GM21367 (cell line): ENCODE data around the gene GPR55.

ENCODE experiments used
- ATAC-seq: cut with Tn5 transposase; IDR thresholded peaks from one replicate; pipeline ENCODE4 v1.9.1; 2021; ENCODE audit not compliant: unreplicated experiment

GPR55 gene

DNA sequence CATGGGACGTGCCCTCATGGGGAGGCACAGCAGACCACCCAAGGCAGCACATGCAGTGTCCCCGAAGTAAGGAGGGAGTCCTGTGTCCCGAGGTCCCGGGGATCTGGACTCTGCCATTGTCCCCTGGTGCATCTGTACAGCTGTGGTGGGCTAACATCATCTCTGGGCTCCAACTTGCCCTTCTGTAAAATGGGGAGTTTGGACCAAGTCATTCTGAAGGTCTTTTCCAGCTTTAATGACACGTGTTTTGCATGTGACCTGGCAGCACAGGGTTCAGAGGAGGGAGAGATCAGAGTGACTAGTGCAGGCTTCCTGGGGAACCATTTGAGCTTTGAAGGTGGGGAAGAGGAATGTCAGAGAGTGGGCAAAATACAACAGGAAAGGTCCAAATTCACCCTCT is 38.8 kb downstream of the GPR55 start:
- ATAC-seq = no peak

DNA sequence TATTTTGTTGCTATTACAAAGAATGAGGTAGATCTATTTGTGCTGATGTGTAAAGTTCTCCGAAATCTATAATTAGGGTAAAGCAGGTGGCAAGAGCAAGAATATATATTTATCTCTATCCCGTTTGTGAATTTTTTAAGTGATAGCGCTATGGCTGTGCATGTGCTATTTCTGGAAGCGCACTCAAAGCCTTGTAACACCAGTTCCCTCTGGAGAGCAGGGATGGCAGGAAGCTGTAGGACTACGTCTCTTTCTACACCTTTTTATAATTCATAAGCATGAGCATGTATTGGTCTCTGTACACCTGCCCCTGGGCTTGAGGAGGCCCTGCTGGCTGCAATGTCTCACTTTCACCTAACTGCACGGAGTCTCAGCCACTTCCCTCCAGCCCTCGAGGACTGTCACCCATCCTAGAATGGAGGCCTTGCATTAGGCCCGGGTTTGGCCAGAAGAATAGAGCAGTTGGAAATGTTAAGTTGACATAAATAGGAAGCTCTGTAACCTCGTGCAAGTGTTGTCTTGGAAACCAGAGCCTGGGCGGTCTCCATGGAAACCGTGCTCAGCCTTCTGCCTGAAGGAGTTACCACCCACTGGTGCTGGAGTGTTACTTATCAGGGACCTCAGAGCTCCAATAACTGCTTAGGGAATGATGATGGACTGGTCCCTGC is 39.4 kb downstream of the GPR55 start:
- no peak for ATAC-seq

DNA sequence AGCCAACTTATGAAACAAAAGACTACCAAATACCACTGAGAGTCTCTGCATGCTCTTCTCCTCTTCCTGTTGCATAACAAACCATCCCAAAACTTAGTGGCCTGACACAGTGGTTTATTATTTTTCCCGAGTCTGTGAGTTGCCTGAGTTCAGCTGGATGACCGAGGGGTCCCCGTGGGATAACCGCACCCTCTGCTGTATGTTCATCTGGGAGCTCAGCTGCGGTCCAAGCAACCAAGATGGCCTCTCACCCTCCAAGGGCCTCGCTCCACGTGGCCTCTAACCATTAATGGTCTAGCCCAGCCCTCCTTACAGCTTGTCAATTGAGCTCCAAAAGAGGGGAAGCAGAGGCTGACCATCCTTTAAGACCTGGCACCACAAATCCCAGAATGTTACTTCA is 43.2 kb downstream of the GPR55 start:
- no peak for ATAC-seq

DNA sequence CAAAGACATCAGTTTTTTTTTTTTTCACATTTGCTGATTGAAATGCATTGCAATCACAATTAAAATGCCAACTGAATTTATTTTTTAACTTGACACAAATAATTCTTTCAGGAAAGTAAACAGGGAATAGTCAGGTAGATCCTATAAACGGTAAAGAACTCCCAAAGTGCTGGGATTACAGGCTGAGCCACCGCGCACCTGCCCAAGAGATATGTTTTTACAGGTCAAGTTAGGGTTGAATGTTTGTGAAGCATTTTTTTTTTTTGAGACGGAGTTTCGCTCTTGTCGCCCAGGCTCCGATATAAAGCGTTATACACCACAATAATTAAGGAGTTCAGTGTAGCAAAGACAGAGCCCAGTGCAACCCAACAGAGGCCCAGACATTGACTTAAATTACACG is 45.2 kb downstream of the GPR55 start:
- ATAC-seq = no peak

DNA sequence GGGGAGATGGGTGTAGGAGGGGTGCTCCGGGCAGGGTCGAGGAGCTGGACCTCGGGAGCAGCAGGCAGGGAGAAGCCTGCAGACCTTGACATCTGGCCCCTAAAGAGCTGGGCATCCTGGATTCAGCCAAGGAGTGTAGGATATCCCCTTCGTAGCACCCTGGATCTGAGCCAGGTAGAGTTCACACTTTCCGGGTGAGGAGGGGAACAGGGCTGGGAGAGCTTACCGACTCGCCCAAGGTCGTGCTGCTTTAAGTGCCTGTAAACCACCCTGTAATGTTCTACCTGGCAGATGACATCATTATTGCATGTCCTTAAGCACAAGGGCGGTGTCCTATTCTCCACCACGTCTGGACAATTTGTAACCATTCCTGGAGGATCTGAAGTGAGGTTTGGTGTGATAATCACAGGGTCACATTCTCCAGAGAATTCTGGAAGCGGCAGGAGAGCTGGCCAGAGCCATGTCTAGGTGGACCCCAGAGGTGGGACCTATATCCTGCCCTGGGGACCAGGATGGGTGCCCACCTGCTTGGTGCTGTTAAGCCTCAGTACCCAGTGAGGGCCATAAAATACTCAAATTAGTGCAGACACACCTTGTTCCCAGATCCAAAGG is 45.7 kb downstream of the GPR55 start:
- ATAC-seq = no peak

DNA sequence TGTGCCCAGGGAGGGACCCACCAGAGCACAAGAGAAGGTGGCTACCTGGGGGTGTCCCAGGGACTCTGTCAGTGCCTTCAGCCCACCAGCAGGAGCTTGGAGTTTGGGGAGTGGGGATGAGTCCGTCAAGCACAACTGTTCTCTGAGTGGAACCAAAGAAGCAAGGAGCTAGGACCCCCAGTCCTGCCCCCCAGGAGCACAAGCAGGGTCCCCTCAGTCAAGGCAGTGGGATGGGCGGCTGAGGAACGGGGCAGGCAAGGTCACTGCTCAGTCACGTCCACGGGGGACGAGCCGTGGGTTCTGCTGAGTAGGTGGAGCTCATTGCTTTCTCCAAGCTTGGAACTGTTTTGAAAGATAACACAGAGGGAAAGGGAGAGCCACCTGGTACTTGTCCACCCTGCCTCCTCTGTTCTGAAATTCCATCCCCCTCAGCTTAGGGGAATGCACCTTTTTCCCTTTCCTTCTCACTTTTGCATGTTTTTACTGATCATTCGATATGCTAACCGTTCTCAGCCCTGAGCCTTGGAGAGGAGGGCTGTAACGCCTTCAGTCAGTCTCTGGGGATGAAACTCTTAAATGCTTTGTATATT is 46.3 kb downstream of the GPR55 start:
- no peak for ATAC-seq

DNA sequence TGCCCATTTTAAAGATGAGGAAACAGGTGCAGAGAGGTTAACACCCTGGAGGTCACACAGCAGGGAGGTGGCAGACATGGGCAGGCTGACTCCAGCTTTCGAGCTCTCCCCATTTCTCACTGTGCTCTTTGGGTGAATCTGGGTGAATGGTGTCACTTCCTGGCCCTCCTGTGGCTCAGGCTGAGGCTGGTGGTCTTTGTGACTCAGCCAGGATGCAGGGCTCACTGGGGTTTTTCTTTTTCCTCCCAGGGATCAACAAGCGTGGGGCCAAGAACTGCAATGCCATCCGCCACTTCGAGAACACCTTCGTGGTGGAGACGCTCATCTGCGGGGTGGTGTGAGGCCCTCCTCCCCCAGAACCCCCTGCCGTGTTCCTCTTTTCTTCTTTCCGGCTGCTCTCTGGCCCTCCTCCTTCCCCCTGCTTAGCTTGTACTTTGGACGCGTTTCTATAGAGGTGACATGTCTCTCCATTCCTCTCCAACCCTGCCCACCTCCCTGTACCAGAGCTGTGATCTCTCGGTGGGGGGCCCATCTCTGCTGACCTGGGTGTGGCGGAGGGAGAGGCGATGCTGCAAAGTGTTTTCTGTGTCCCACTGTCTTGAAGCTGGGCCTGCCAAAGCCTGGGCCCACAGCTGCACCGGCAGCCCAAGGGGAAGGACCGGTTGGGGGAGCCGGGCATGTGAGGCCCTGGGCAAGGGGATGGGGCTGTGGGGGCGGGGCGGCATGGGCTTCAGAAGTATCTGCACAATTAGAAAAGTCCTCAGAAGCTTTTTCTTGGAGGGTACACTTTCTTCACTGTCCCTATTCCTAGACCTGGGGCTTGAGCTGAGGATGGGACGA is 47.1 kb downstream of the GPR55 start:
- ATAC-seq = no peak

DNA sequence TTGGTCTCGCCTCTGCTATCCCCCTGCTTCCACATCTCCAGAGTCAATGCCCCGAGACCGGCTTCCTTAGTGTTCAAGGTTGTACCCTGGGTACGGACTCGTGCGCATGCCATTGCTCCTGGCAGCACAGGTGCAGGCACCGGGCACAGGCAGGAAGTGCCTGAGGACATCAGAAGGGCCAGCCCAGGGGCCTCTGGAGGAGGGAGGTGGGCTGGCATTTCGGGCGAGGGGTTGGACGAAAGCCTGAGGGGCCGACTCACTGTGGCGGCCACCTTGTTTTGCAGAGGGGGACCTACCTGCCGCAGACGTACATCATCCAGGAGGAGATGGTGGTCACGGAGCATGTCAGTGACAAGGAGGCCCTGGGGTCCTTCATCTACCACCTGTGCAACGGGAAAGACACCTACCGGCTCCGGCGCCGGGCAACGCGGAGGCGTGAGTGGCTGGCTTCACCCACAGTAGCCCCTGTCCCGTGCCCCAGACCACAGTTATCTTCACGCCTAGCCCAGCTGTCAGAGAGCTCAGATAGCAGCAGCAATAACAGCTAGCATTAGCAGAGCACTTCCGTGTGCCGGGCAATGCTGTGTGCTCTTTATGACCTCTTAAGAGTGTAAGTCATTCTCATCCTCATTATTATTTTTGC is 47.8 kb downstream of the GPR55 start:
- no peak for ATAC-seq

DNA sequence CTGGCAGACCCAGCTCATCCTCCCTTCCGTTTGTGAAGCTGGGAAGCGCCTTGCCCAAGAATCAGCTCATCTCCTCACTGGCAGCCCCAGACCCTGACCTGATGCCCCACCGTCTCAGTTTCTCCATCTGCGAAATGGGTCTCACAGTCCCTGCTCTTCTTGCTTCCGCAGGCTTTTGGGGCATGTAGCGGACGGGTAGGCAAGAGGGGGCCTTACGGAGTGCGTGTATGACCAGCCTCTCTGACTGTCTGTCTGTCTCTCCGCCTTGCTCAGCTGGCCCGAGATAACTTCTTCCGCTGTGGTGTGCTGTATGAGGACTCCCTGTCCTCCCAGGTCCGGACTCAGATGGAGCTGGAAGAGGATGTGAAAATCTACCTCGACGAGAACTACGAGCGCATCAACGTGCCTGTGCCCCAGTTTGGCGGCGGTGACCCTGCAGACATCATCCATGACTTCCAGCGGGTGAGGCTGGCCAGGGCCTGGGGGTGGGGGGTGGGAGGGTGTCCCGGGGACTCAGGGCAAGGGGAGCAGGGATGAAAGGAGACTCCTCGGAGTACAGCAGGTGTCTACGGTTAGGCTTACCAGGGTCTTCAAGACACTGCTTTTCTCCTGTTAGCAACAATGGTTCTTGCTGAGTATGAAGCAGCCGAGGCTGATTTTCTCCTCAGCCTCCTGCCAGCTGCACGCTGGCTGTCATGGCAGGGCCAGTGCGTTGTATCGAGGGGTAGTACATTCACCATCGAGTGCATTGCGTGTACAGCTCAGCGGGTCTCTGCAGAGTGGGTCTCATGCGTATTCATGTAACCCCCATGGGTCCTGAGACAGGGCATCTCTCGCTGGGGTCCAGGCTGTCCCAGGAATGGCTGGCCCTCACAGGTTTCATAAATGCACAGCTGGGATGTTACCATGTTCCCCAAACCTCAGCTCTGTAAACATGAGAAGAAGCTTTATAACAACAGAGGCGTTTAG is 49.4 kb downstream of the GPR55 start:
- ATAC-seq = no peak

DNA sequence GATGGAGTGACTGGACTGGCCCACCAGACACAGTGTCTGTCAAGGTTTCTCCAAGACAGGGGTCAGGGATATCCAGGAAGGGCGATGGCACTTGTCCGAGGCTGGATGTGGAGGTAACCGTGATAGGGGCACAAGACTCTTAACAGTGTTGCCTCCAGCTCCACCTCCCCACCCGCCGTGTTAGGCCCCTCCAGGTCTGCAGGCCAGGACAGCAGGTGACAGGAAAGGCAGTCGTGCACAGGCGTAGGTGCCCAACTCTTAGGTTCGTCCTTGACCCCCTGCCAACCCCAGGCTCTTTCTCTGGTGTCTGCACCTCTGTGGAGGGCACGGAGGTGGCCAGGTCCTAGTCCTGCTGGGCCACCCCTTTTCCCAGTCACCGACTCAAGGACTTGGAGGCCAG is 50.2 kb downstream of the GPR55 start:
- no peak for ATAC-seq

DNA sequence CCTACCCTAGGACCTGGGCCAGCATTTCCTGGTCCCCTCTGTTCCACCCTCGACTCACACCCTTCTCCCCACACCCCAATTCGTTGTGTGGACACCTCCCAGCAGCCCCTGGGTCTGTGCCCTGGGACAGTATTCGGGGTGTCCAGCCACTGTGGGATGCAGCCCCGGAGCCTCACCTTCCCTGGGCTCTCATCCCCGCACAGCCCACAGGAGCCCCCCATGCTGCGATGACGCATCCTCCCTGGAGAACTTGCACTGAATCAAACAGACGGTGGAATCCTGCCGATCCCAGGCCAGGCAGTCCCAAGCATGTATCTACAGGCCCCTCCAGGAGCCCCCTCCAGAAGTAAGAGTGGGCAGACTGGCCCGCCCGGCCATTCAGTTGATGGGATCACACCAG is 50.6 kb downstream of the GPR55 start:
- no peak for ATAC-seq

DNA sequence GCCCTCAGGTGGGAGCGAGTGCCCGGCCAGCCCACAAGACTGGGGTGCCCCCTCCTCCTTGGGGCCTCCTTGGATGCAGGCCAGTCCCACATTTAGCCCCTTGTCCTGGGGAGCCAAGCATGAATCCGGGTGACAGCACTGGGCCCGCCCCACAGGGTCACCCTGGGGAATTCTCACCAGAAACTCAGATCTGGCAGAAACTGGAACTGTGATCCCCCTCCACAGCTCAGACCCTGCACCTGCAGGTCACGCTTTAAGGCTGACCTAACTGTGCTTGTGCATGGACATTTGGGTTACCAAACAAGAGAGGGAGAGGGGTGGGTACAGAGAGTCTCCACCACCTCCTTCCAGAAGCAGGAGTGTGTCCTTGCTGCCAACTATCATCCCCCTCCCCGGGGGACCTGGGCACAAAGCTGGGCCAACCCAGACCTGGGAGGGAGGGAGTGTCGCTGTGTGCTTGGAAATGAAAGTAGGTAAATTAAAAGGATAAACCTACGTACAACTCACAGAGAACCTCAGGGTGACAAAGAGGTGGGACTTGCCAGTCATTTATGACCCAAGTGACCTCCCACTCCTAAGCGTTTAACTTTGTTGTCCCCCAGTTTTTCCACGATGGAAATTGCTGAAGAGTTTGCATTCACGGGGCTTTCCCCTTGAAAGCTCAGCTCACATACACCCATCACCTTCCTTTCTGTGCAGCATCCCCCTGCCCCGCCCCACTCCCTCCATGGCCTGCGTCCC is 51.2 kb downstream of the GPR55 start:
- ATAC-seq = peak; percentile 62

DNA sequence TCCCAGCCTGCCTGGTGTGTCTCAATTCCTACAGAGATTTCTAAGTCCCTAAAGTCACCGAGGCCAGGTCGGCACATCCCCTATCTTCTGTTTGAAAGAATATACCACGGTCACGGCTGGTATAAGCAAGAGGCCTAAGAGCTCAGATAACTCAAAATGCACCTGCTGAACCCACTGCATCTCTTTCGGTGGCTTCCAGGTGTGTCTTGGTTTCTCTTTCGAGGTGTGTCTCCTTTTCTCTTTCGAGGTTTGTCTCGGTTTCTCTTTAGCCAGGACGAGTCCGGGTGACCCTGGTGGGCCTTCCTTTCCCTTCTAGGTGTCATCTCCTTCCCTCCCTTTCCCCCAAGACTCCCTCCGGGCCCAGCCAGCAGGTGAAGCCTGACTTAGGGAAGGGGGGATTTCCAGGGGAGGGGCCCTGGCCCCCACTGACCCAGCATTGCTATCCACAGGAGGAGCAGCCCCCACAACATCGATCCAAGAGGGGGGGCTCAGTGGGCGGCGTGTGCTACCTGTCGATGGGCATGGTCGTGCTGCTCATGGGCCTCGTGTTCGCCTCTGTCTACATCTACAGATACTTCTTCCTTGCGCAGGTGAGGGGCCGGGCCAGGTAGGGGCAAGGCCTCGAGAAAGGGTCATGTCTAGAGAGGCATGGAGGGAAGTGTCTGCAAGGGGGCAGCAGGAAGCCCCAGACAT is 51.9 kb downstream of the GPR55 start:
- ATAC-seq = peak; percentile 53

DNA sequence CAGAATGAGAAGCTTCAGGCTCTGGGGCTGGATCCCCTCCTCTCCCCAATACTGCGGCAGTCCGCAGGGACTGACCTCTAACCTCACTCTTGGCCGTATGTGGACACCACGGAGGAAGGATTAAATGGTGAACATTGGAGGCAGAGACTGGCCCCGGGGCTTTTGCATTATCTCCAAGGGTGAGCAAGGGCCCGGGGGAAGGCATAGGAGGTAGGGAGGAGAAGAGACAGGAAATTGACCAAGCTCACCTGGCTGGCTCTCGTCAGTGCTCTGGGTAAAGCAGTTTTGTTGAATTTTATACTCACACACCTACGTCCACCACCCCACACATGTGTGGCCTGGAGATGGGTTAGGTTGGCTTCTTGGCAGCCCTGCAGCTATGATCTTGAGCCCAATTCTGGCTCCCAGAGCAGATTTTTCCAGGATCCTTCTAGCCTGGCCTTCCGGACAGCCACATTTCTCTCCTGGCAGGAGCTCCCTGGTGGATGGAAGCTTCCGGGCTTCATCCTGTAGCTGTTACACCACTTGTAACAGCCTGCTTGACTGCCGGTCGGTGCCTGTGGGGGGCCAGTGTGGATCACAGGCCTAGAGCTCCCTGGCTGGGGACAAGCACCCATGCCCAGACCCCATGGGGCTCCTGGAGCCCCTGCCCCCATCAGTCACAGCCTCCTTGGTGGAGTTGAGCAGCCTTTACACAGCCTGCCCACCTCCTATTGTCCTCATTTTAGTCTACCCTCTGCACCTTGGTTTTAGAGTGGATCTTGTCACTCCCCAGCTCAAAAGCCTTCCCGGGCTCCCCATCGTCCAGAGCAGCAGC is 52.7 kb downstream of the GPR55 start:
- no peak for ATAC-seq

DNA sequence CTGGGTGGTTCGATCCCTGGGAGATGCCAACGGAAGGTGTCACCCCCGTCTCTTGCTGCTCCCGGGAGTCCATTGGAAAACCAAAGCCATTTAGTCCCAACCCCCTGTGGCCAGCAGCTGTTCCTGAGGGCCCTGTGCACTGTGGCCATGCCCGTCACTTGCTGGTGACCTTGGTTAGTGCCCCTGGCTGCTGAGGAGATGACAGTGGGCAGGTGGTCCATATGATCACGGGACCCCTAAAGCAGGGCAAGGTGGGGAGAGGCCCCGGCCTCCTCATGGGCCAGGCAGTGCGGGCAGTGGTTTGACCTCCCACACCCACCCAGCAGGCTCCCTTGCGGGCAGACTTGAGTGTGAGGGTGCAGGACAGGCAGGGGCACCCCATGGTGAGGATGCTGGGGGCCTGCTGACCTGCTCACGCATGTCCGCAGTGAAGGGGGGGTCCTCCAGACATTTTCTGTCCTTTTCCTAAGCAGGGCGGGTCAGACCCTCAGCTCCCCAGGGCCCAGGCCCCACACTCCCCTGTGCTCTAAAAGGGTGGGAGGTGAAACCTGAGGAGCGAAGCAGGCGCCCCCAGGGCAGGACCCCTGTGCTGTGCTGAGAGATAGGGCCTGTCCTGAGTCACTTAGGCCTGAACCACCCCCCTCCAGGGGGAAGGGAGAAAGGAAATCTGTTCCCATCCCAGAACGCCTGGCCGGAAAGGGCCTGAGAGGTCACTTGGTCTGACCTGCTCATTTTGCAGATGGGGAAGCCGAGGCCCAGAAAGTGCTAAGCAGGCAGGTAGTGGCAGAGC is 53.5 kb downstream of the GPR55 start:
- no peak for ATAC-seq

DNA sequence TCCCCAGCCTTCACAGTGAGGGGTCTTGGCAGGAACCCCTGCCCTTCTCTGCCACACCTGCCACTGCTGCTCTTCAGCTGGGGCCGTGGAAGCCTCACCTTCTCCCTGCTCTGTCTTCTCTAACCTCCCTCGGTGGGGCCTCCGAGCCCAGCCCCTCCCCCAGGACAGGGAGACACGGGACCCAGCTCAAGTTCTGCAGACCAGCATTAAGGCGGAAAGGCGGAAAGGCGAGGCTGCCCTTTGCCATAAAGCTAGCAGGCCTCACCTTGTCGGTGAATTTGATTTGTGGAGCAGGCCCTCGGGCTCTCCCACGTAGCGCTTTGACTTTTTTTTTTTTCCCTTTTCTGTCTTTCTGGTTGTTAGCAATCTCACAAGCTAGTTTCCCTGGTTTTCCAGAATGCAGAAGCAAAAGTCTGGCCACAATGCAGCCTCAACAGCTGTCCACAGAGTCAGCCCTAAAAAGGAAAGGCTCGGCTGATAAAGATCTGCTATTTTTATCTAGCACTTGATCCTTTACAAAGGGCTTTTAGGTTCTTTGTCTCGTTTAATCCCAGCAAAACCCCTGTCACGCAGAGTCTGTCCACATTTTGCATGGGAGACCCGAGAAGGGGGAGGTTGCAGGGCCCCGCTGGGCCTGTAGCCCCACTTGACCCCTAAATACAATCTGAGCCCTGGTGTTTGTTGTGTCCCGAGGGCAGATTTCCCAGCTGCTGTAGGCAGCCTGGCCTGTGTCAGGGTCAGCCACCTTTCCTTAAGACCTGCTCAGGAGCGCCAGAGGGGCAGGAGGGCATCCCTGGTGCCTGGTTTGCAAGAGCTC is 54.3 kb downstream of the GPR55 start:
- no peak for ATAC-seq
